GM12801 (cell line): Measurements from ENCODE around the gene SCN8A.

Source experiments
- CTCF ChIP-seq: IDR thresholded peaks from one replicate; pipeline ENCODE4 v1.5.1; 2011; ENCODE audit warnings: control low read depth; ENCODE audit not compliant: insufficient read length; ENCODE audit errors: extremely low read depth

SCN8A gene

GRCh38 chr12:51852404-51853137 is 261.5 kb downstream of the SCN8A start:
- no peak for TF ChIP-seq CTCF

- no peak for TF ChIP-seq CTCF
Observed at GRCh38 chr12:51855586-51856428, 264.8 kb downstream of the SCN8A start.

GRCh38 chr12:51860986-51861385 is 270.0 kb downstream of the SCN8A start:
- no peak for TF ChIP-seq CTCF
